NT2/D1 (cell line): Measurements from ENCODE around the gene BMP10.

Experiments
- DNase-seq: peaks from one replicate; pipeline ENCODE4 v3.0.0-alpha.2; 2011; ENCODE audit warnings: low read depth, low spot score
- H3K27me3 ChIP-seq: 2 replicates; pipeline ENCODE4 v1.6.0; 2011; ENCODE audit warnings: mild to moderate bottlenecking; ENCODE audit not compliant: insufficient read length, insufficient read depth
- H3K36me3 ChIP-seq: 2 replicates; pipeline ENCODE4 v1.6.1; 2011; ENCODE audit warnings: mild to moderate bottlenecking, low read length, mixed read lengths; ENCODE audit not compliant: insufficient read depth, insufficient read length
- H3K4me1 ChIP-seq: 2 replicates; pipeline ENCODE4 v1.5.1; 2011; ENCODE audit not compliant: insufficient read depth, insufficient read length
- H3K4me3 ChIP-seq: 2 replicates; pipeline ENCODE4 v1.5.1; 2011; ENCODE audit warnings: low read depth; ENCODE audit not compliant: insufficient read length
- H3K9ac ChIP-seq: 2 replicates; pipeline ENCODE4 v1.6.0; 2011; ENCODE audit warnings: low read depth; ENCODE audit not compliant: insufficient read length
- H3K9me3 ChIP-seq: 2 replicates; pipeline ENCODE4 v1.5.1; 2011; ENCODE audit warnings: mild to moderate bottlenecking, low read length; ENCODE audit not compliant: insufficient read depth
- SUZ12 ChIP-seq: IDR thresholded peaks from 2 replicates; pipeline ENCODE4 v1.6.1; 2011; ENCODE audit not compliant: insufficient read length, insufficient read depth; ENCODE audit errors: extremely low read depth
- YY1 ChIP-seq: IDR thresholded peaks from 2 replicates; pipeline ENCODE4 v1.6.1; 2011; ENCODE audit not compliant: insufficient read length, insufficient read depth
- ZNF274 ChIP-seq: IDR thresholded peaks from 2 replicates; pipeline ENCODE4 v1.6.1; 2011; ENCODE audit warnings: mild to moderate bottlenecking, low read depth, low read length

BMP10 gene, protein sequence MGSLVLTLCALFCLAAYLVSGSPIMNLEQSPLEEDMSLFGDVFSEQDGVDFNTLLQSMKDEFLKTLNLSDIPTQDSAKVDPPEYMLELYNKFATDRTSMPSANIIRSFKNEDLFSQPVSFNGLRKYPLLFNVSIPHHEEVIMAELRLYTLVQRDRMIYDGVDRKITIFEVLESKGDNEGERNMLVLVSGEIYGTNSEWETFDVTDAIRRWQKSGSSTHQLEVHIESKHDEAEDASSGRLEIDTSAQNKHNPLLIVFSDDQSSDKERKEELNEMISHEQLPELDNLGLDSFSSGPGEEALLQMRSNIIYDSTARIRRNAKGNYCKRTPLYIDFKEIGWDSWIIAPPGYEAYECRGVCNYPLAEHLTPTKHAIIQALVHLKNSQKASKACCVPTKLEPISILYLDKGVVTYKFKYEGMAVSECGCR

GRCh38 chr2:68871159-68871764, at the start of gene BMP10:
TSS of gene BMP10 (minus strand) at chr2:68871397. CDS start at chr2:68871358, 39 bp downstream.
- no peak for TF ChIP-seq SUZ12
- no peak for TF ChIP-seq ZNF274
- TF ChIP-seq YY1 = no peak
- no peaks in the 10 kb centered on the region for H3K36me3 ChIP-seq
- H3K9me3 ChIP-seq = no peaks in the 10 kb centered on the region
- H3K9ac ChIP-seq = no peak within 1 kb of the TSS
- H3K4me3 ChIP-seq = no peak within 1 kb of the TSS
- no peak for DNase-seq
- no peaks in the 10 kb centered on the region for H3K27me3 ChIP-seq
- no peaks in the 10 kb centered on the region for H3K4me1 ChIP-seq

- Histone ChIP-seq H3K9ac (no peak overlapping the region), H3K27me3 (no peaks in the 10 kb centered on the region), H3K4me3 (no peak overlapping the region), H3K9me3 (no peaks in the 10 kb centered on the region), H3K4me1 (no peaks in the 10 kb centered on the region), H3K36me3 (no peaks in the 10 kb centered on the region)
- no peak for DNase-seq
- TF ChIP-seq ZNF274 = no peak
Measured at GRCh38 chr2:68920481-68921170, 49.4 kb upstream of the BMP10 start.

GRCh38 chr2:68918497-68918896, 47.3 kb upstream of the BMP10 start:
- H3K36me3 ChIP-seq = no peaks in the 10 kb centered on the region
- H3K4me3 ChIP-seq = no peak overlapping the region
- H3K27me3 ChIP-seq = no peaks in the 10 kb centered on the region
- H3K4me1 ChIP-seq = no peaks in the 10 kb centered on the region
- TF ChIP-seq SUZ12 (no peak), ZNF274 (no peak), YY1 (no peak)
- no peak for DNase-seq
- H3K9me3 ChIP-seq = no peaks in the 10 kb centered on the region
- no peak overlapping the region for H3K9ac ChIP-seq

DNA sequence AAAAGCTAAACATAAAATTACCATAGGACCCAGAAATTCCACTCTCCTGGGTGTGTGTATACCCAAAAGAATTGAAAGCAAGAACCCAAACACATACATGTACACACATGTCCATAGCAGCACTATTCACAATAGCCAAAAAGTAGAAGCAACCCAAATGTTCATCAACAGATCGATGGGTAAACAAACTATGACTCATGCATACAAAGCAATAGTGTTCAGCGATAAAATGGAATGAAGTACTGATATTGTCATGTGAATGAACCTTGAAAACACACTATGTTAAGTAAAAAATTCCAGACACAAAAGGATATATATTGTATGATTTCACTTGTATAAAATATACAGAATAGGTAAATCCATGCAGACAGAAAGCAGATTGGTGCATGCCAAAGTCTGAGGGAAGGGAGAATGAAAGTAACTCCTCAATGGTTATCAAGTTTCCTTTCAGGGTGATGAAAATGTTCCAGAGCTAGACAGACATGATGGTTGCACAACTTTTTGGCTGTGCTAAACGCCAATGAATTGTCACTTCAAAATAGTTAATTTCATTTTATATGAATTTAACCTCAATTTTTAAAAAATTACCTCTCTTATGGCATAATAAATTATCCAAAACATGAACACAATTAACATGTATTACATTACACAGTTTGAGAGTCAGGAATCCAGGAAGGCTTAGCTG, 46.0 kb upstream of the BMP10 start:
- DNase-seq = no peak
- Histone ChIP-seq H3K27me3 (no peaks in the 10 kb centered on the region), H3K4me3 (no peak overlapping the region), H3K36me3 (no peaks in the 10 kb centered on the region), H3K9ac (no peak overlapping the region), H3K4me1 (no peaks in the 10 kb centered on the region), H3K9me3 (no peaks in the 10 kb centered on the region)
- TF ChIP-seq ZNF274 = no peak
- no peak for TF ChIP-seq SUZ12
- no peak for TF ChIP-seq YY1

GRCh38 chr2:68916226-68916625, 45.0 kb upstream of the BMP10 start:
- no peak for TF ChIP-seq ZNF274
- TF ChIP-seq SUZ12 = no peak
- TF ChIP-seq YY1 = no peak
- Histone ChIP-seq H3K4me1 (no peaks in the 10 kb centered on the region), H3K36me3 (no peaks in the 10 kb centered on the region), H3K9ac (no peak overlapping the region), H3K27me3 (no peaks in the 10 kb centered on the region), H3K4me3 (no peak overlapping the region), H3K9me3 (no peaks in the 10 kb centered on the region)
- DNase-seq = no peak

DNA sequence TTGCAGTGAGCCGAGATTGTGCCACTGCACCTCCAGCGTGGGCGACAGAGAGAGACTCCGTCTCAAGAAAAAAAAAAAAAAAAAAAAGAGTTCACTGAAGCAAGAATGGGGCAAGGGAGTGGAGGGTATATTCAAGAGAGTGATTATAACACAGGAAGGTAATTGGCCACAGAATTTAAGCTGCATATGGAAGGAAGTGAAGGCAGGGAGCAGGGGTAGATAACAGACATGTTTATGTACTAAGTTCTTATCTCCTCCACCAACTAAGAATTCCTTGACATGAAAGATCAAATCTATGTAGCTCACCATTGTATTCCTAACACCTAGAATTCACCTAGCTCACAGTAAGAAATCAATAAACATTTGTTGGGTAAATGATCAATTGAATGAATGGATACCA, 44.2 kb upstream of the BMP10 start:
- TF ChIP-seq ZNF274 (no peak), YY1 (no peak), SUZ12 (no peak)
- Histone ChIP-seq H3K27me3 (no peaks in the 10 kb centered on the region), H3K36me3 (no peaks in the 10 kb centered on the region), H3K4me3 (no peak overlapping the region), H3K4me1 (no peaks in the 10 kb centered on the region), H3K9ac (no peak overlapping the region), H3K9me3 (no peaks in the 10 kb centered on the region)
- no peak for DNase-seq

- H3K4me1 ChIP-seq = no peaks in the 10 kb centered on the region
- H3K9ac ChIP-seq = no peak overlapping the region
- no peaks in the 10 kb centered on the region for H3K36me3 ChIP-seq
- no peak overlapping the region for H3K4me3 ChIP-seq
- no peaks in the 10 kb centered on the region for H3K27me3 ChIP-seq
- TF ChIP-seq ZNF274 = no peak
- no peak for DNase-seq
- H3K9me3 ChIP-seq = no peaks in the 10 kb centered on the region
Measured at GRCh38 chr2:68913359-68913758, 42.2 kb upstream of the BMP10 start.
